Activated naive CD8-positive, alpha-beta T cell treated with anti-CD3 and anti-CD28 coated beads for 36 hours (primary cell): ENCODE data around the gene CACNA1G. TPM values are rescaled to one million over a fixed set of nuclear protein-coding genes. Genes with fewer than 3 reads are reported as not detected.

Experiments
- DNase-seq: peaks from one replicate; pipeline ENCODE4 v3.0.0; 2021
- H3K27ac Mint-ChIP-seq: one replicate; pipeline ENCODE4 v1.8.0; 2022; ENCODE audit warnings: mild to moderate bottlenecking, moderate library complexity, mixed read lengths
- H3K27me3 Mint-ChIP-seq: one replicate; pipeline ENCODE4 v1.8.0; 2022; ENCODE audit warnings: mild to moderate bottlenecking, mixed read lengths
- H3K36me3 Mint-ChIP-seq: one replicate; pipeline ENCODE4 v1.8.0; 2021; ENCODE audit warnings: mild to moderate bottlenecking, mixed read lengths
- H3K4me1 Mint-ChIP-seq: one replicate; pipeline ENCODE4 v1.8.0; 2021; ENCODE audit warnings: mixed read lengths
- H3K4me3 Mint-ChIP-seq: one replicate; pipeline ENCODE4 v1.8.0; 2022; ENCODE audit warnings: mild to moderate bottlenecking, moderate library complexity, mixed read lengths
- H3K9me3 Mint-ChIP-seq: one replicate; pipeline ENCODE4 v1.8.0; 2022; ENCODE audit warnings: mixed read lengths
- total RNA-seq, 2 experiments: library from RNA; stranded (reverse); gene quantifications; one replicate each; pipeline ENCODE4 v1.2.3, GENCODE V29; 2021

Gene CACNA1G
- total RNA-seq, 2 experiments from 2014 or later = 0.06 TPM; not detected in 1

DNA sequence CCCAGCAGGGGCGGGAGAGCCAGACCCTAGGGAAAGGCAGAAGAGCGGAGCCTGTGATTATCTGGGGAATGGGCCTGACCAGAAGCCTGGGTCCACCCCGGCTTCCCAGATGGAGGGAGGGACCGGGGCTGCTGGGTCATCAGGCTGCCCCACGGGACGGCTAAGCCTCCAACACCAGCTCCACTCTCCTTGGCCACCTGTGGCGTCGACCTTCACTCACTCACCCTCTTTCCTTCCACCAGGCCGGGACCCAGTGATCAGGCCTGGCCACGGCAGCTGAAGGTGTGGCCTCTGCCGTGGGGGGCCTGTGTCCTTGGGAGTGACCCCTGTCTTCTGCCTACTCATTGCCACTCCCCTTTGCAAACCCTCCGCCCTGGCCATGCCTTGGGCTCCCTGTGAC lies 51.8 kb downstream of the CACNA1G start:
- DNase-seq = no peak
- Mint-ChIP-seq H3K36me3 (no peaks in the 10 kb centered on the region), H3K9me3 (no peaks in the 10 kb centered on the region), H3K27me3 (peaks cover 5% of the 10 kb centered on the region), H3K27ac (no peak overlapping the region), H3K4me3 (no peak overlapping the region), H3K4me1 (peaks cover 5% of the 10 kb centered on the region)

- Mint-ChIP-seq H3K27me3 (peaks cover 5% of the 10 kb centered on the region), H3K9me3 (no peaks in the 10 kb centered on the region), H3K4me1 (peaks cover 5% of the 10 kb centered on the region), H3K27ac (no peak overlapping the region), H3K4me3 (no peak overlapping the region), H3K36me3 (no peaks in the 10 kb centered on the region)
- DNase-seq = no peak
These were observed 52.8 kb downstream of the CACNA1G start for GRCh38 chr17:50613007-50613992.

DNA sequence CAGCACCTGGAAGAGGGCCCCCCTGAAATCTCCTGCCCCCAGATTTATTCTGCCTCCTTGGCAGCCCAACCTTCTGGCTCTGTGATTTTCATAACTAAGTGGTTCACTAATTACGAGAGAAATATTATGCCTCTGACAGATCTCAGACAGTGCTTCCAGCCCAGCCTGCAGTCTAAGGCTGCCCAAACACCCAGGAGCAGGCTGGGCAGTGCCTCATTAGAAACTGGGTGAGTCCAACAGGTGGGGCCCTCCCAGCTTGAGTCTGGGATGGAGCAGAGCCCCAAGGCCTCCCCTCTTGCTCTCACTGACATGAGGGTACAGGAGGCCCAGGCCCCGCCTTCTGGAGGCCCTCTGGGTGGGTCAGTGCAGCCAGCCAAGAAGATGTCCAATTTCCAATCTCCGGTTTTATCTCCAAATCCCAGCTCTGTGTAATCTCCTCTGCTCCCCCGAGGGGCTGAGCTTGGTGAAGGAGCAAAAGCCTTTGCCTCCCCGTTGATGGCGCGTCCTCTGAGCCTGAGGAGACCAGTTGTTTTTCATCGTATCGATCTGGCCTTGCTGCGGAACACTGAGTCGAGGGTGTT lies 54.0 kb downstream of the CACNA1G start:
- Mint-ChIP-seq H3K27me3 (peaks cover 5% of the 10 kb centered on the region), H3K4me1 (peaks cover 5% of the 10 kb centered on the region), H3K4me3 (no peak overlapping the region), H3K36me3 (no peaks in the 10 kb centered on the region), H3K9me3 (no peaks in the 10 kb centered on the region), H3K27ac (no peak overlapping the region)
- no peak for DNase-seq

- H3K27ac Mint-ChIP-seq = no peak overlapping the region
- H3K36me3 Mint-ChIP-seq = no peaks in the 10 kb centered on the region
- H3K4me1 Mint-ChIP-seq = peaks cover 5% of the 10 kb centered on the region
- no peak overlapping the region for H3K4me3 Mint-ChIP-seq
- peaks cover 5% of the 10 kb centered on the region for H3K27me3 Mint-ChIP-seq
- H3K9me3 Mint-ChIP-seq = no peaks in the 10 kb centered on the region
- DNase-seq = no peak
These were observed 55.3 kb downstream of the CACNA1G start for GRCh38 chr17:50615828-50616227.

DNA sequence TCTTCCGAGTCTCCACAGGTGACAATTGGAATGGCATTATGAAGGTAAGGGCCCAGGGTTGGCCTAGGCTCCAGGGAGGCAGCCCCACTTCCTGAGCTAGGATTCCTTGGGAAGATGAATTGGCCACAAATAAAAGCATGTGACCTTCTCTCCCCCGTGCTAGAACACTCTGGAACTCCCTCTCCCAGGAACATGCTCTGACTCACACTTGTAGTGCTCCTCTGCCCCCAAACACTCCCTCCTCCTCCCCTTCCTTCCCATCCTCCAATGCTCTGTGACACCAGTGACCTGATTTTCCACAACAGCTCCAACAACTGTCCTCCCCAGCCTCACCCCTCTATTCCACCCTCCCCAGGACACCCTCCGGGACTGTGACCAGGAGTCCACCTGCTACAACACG lies 57.8 kb downstream of the CACNA1G start:
- H3K27ac Mint-ChIP-seq = no peak overlapping the region

DNA sequence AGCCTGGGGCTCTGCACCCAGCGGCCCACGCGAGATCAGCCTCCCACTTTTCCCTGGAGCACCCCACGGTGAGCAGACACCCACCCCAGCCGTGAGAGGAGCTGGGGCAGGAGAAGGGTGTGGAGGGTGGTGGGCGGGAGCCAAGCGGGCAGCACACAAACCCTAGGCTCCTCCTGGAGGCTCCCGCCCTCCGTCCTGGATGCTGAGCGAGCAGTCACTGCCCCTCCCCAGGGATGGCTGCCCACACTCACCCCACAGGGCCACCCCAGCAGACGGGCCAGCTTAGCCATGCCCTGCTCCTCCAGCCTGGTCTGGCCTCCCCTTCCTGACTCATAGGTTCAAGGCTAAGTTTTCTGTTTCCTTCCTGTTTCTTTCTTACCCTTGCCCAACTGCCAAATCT lies 58.4 kb downstream of the CACNA1G start:
- H3K27ac Mint-ChIP-seq = no peak overlapping the region
- H3K27me3 Mint-ChIP-seq = peaks cover 14% of the 10 kb centered on the region
- no peak overlapping the region for H3K4me3 Mint-ChIP-seq
- H3K4me1 Mint-ChIP-seq = peaks cover 6% of the 10 kb centered on the region
- no peaks in the 10 kb centered on the region for H3K9me3 Mint-ChIP-seq
- no peak for DNase-seq
- no peaks in the 10 kb centered on the region for H3K36me3 Mint-ChIP-seq

More for the DNA sequence above, 57.8 kb downstream of the CACNA1G start:
- DNase-seq = no peak
- Mint-ChIP-seq H3K9me3 (no peaks in the 10 kb centered on the region), H3K36me3 (no peaks in the 10 kb centered on the region), H3K4me1 (peaks cover 6% of the 10 kb centered on the region), H3K27me3 (peaks cover 11% of the 10 kb centered on the region), H3K4me3 (no peak overlapping the region)

- H3K9me3 Mint-ChIP-seq = no peaks in the 10 kb centered on the region
- H3K36me3 Mint-ChIP-seq = no peaks in the 10 kb centered on the region
- no peak overlapping the region for H3K27ac Mint-ChIP-seq
- H3K4me1 Mint-ChIP-seq = peaks cover 1% of the 10 kb centered on the region
- no peak overlapping the region for H3K4me3 Mint-ChIP-seq
- DNase-seq = no peak
- peaks cover 9% of the 10 kb centered on the region for H3K27me3 Mint-ChIP-seq
These were observed 59.0 kb downstream of the CACNA1G start for GRCh38 chr17:50619489-50619888.

- Mint-ChIP-seq H3K4me3 (no peak overlapping the region), H3K27me3 (peaks cover 9% of the 10 kb centered on the region), H3K36me3 (no peaks in the 10 kb centered on the region), H3K4me1 (peaks cover 1% of the 10 kb centered on the region), H3K27ac (no peak overlapping the region), H3K9me3 (no peaks in the 10 kb centered on the region)
- DNase-seq = no peak
These were observed 59.7 kb downstream of the CACNA1G start for GRCh38 chr17:50620237-50620636.

DNA sequence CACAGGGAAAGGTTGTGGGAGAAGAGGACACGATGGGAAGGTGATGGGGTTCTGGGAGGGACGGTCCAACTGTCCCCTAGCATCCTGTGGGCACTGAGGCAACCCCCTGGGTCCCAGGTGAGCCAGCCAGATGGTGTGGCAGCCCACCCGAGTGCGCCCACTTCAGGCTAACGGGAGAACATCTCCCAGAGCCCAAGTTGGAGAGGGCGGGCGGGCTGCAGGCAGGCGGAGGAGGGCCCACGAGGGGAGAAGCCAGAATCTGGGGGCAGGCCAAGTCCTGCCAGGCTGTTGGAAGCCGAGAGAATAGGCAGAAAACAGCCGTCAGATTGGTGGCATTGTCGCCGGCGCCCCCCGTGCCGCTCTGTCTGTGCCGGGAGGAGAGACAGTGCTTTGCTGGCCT lies 60.3 kb downstream of the CACNA1G start:
- Mint-ChIP-seq H3K27me3 (peaks cover 11% of the 10 kb centered on the region), H3K4me1 (peaks cover 1% of the 10 kb centered on the region), H3K9me3 (no peaks in the 10 kb centered on the region), H3K27ac (no peak overlapping the region), H3K36me3 (no peaks in the 10 kb centered on the region), H3K4me3 (no peak overlapping the region)
- no peak for DNase-seq

DNA sequence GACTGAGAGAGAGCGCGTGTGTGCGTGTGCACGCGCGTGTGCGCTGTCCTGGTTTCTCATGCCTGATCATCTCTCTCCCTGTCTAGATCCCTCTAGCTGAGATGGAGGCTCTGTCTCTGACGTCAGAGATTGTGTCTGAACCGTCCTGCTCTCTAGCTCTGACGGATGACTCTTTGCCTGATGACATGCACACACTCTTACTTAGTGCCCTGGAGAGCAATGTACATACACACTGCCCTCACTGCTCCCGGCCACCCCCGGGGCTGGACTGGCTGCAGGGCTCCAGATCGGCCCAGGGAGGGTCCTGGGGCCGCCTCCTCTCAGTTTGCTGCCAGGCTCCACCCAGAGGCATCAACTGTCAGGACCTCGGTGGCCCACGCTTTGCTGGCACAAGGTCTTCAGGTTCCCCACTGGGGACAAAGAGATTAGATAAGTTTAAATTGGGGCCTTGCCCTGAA lies 61.1 kb downstream of the CACNA1G start:
- no peak overlapping the region for H3K27ac Mint-ChIP-seq
- H3K36me3 Mint-ChIP-seq = no peaks in the 10 kb centered on the region
- peaks cover 17% of the 10 kb centered on the region for H3K27me3 Mint-ChIP-seq
- H3K9me3 Mint-ChIP-seq = no peaks in the 10 kb centered on the region
- DNase-seq = no peak
- no peak overlapping the region for H3K4me3 Mint-ChIP-seq
- H3K4me1 Mint-ChIP-seq = peaks cover 1% of the 10 kb centered on the region

DNA sequence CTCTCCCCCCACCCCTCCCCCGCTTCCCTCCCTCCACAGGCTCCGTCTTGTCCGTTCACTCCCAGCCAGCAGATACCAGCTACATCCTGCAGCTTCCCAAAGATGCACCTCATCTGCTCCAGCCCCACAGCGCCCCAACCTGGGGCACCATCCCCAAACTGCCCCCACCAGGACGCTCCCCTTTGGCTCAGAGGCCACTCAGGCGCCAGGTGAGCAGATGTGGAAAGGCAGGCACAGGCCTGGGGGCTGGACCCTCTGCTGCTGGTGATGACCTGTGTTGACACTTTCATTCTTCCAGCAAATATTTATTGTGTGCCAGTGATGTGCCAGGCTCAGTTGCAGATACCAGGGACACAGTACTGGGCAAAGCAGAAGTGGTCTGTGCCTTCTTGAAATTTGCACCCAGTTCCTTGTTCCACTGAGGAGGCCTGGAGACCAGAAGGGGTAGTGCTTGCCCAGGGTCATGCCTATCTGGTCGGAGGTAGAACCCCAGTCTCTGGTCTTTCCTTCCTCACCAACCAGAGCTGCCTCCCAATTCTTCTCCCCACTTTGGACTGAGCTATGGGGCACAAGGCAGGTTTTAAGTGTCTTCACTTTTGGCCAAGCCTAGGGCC lies 63.9 kb downstream of the CACNA1G start:
- H3K4me3 Mint-ChIP-seq = no peak overlapping the region

GRCh38 chr17:50625032-50625871 lies 64.7 kb downstream of the CACNA1G start:
- Mint-ChIP-seq H3K27ac (no peak overlapping the region), H3K4me1 (peaks cover 5% of the 10 kb centered on the region), H3K9me3 (no peaks in the 10 kb centered on the region), H3K27me3 (peaks cover 52% of the 10 kb centered on the region), H3K4me3 (no peak overlapping the region), H3K36me3 (no peaks in the 10 kb centered on the region)
- no peak for DNase-seq

More for the DNA sequence above, 63.9 kb downstream of the CACNA1G start:
- H3K36me3 Mint-ChIP-seq = no peaks in the 10 kb centered on the region
- H3K4me1 Mint-ChIP-seq = peaks cover 5% of the 10 kb centered on the region
- H3K9me3 Mint-ChIP-seq = no peaks in the 10 kb centered on the region
- H3K27me3 Mint-ChIP-seq = peaks cover 45% of the 10 kb centered on the region
- H3K27ac Mint-ChIP-seq = no peak overlapping the region
- DNase-seq = no peak

DNA sequence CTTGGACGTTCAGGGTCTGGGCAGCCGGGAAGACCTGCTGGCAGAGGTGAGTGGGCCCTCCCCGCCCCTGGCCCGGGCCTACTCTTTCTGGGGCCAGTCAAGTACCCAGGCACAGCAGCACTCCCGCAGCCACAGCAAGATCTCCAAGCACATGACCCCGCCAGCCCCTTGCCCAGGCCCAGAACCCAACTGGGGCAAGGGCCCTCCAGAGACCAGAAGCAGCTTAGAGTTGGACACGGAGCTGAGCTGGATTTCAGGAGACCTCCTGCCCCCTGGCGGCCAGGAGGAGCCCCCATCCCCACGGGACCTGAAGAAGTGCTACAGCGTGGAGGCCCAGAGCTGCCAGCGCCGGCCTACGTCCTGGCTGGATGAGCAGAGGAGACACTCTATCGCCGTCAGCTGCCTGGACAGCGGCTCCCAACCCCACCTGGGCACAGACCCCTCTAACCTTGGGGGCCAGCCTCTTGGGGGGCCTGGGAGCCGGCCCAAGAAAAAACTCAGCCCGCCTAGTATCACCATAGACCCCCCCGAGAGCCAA lies 65.6 kb downstream of the CACNA1G start:
- H3K4me3 Mint-ChIP-seq = no peak overlapping the region
- H3K27me3 Mint-ChIP-seq = peaks cover 59% of the 10 kb centered on the region
- H3K4me1 Mint-ChIP-seq = peaks cover 5% of the 10 kb centered on the region
- no peaks in the 10 kb centered on the region for H3K9me3 Mint-ChIP-seq
- no peak overlapping the region for H3K27ac Mint-ChIP-seq
- DNase-seq = peak; percentile 72
- H3K36me3 Mint-ChIP-seq = no peaks in the 10 kb centered on the region

DNA sequence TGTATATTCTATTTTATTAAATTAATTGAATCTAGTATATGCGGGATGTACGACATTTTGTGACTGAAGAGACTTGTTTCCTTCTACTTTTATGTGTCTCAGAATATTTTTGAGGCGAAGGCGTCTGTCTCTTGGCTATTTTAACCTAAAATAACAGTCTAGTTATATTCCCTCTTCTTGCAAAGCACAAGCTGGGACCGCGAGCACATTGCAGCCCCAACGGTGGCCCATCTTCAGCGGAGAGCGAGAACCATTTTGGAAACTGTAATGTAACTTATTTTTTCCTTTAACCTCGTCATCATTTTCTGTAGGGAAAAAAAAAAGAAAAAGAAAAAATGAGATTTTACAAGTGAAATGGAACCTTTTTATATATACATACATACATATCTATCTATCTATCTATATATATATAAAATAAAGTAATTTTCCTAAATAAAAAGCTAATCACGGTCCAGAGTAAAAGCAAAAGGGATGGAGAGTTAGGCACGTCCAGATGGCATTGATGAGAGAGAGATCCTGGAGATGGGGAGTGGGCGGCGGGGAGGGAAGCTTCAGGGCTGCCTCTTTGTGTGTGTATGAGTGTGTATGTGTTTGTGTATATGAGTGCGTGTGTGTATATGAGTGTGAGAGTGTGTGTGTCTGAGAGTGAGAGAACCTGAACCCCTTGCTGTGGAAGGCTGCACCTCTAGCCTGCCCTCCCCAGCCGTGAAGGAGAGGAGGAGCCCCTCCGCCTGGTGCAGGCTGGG lies 66.7 kb downstream of the CACNA1G start:
- Mint-ChIP-seq H3K36me3 (no peaks in the 10 kb centered on the region), H3K27me3 (peaks cover 64% of the 10 kb centered on the region), H3K9me3 (no peaks in the 10 kb centered on the region), H3K4me3 (no peak overlapping the region), H3K27ac (no peak overlapping the region), H3K4me1 (peaks cover 3% of the 10 kb centered on the region)
- no peak for DNase-seq
